Neural cell (in vitro differentiated cells): ENCODE measurements around the gene COL4A4. TPM values are rescaled to one million over a fixed set of nuclear protein-coding genes. Genes with fewer than 3 reads are reported as not detected.

ENCODE experiments used
- H2AFZ ChIP-seq: fragments of 200-600, 300-800 bp; sonication (generic), shearing (Covaris generic); 2 replicates; pipeline ENCODE4 v1.6.0; 2014; ENCODE audit warnings: low read depth, mild to moderate bottlenecking, antibody characterized with exemption, low read length, moderate library complexity
- H3F3A ChIP-seq: fragments of 200-600 bp; shearing (Covaris generic); 2 replicates; pipeline ENCODE4 v1.6.1; 2016; ENCODE audit warnings: mild to moderate bottlenecking, moderate library complexity, mixed read lengths, antibody characterized with exemption, low read length; ENCODE audit not compliant: insufficient read depth, poor library complexity, severe bottlenecking
- H3K27ac ChIP-seq: fragments of 200-600, 300-800 bp; sonication (generic), shearing (Covaris generic); 2 replicates; pipeline ENCODE4 v1.5.1; 2014; ENCODE audit warnings: mild to moderate bottlenecking, low read length, moderate library complexity
- H3K27me3 ChIP-seq: fragments of 300-800, 200-600 bp; sonication (generic), shearing (Covaris generic); 2 replicates; pipeline ENCODE4 v1.6.0; 2014; ENCODE audit warnings: mild to moderate bottlenecking, low read depth, low read length, moderate library complexity; ENCODE audit not compliant: insufficient read depth
- H3K36me3 ChIP-seq: fragments of 300-800, 200-600 bp; sonication (generic), shearing (Covaris generic); 2 replicates; pipeline ENCODE4 v1.5.1; 2014; ENCODE audit warnings: mild to moderate bottlenecking, antibody characterized with exemption, low read length, moderate library complexity; ENCODE audit not compliant: insufficient read depth
- H3K4me2 ChIP-seq: fragments of 300-800, 200-600 bp; sonication (generic), shearing (Covaris generic); 2 replicates; pipeline ENCODE4 v1.6.0; 2014; ENCODE audit warnings: mild to moderate bottlenecking, low read length
- H3K4me3 ChIP-seq: fragments of 300-800, 200-600 bp; sonication (generic), shearing (Covaris generic); 2 replicates; pipeline ENCODE4 v1.5.1; 2014; ENCODE audit warnings: mild to moderate bottlenecking, low read length, moderate library complexity
- H3K79me2 ChIP-seq: fragments of 200-600 bp; shearing (Covaris generic); replicated peaks from 2 replicates; pipeline ENCODE4 v1.6.0; 2014; ENCODE audit warnings: mild to moderate bottlenecking, low read length, moderate library complexity; ENCODE audit not compliant: insufficient read depth
- H3K9ac ChIP-seq: fragments of 300-800, 200-600 bp; sonication (generic), shearing (Covaris generic); 2 replicates; pipeline ENCODE4 v1.6.1; 2016; ENCODE audit warnings: mild to moderate bottlenecking, low read length, mixed read lengths
- H3K9me2 ChIP-seq: fragments of 200-600 bp; shearing (Covaris generic); 2 replicates; pipeline ENCODE4 v1.6.1; 2016; ENCODE audit warnings: mild to moderate bottlenecking, low read length, mixed read lengths; ENCODE audit not compliant: insufficient read depth
- H3K9me3 ChIP-seq: fragments of 200-600, 300-800 bp; sonication (generic), shearing (Covaris generic); 2 replicates; pipeline ENCODE4 v1.6.1; 2016; ENCODE audit warnings: mild to moderate bottlenecking, mixed run types, low read length, moderate library complexity, mixed read lengths
- H4K20me1 ChIP-seq: fragments of 200-600 bp; shearing (Covaris generic); 2 replicates; pipeline ENCODE4 v1.6.1; 2016; ENCODE audit warnings: mild to moderate bottlenecking, mixed run types; ENCODE audit not compliant: insufficient read depth
- CTCF ChIP-seq: fragments of 450-650 bp; IDR thresholded peaks from 2 replicates; pipeline ENCODE4 v1.5.1; 2014; ENCODE audit warnings: antibody characterized with exemption, mild to moderate bottlenecking, moderate library complexity; ENCODE audit not compliant: poor library complexity, severe bottlenecking
- EP300 ChIP-seq: fragments of 450-650 bp; conservative IDR thresholded peaks from 2 replicates; pipeline ENCODE4 v1.6.1; 2014; ENCODE audit warnings: antibody characterized with exemption, mild to moderate bottlenecking, moderate library complexity; ENCODE audit not compliant: poor library complexity, severe bottlenecking
- EZH2 ChIP-seq: fragments of 200-600, 300-800 bp; shearing (Covaris generic), sonication (generic); IDR thresholded peaks from 2 replicates; pipeline ENCODE4 v1.6.1; 2014; ENCODE audit warnings: antibody characterized with exemption, low read length, borderline replicate concordance, mild to moderate bottlenecking; ENCODE audit not compliant: insufficient read depth, poor library complexity, severe bottlenecking
- MXI1 ChIP-seq: fragments of 450-650 bp; conservative IDR thresholded peaks from 2 replicates; pipeline ENCODE4 v1.6.1; 2014; ENCODE audit warnings: antibody characterized with exemption, mild to moderate bottlenecking; ENCODE audit not compliant: poor library complexity, severe bottlenecking
- POLR2AphosphoS5 ChIP-seq: IDR thresholded peaks from 2 replicates; pipeline ENCODE4 v1.6.1; 2012
- RAD21 ChIP-seq: fragments of 450-650 bp; conservative IDR thresholded peaks from 2 replicates; pipeline ENCODE4 v1.6.1; 2014; ENCODE audit warnings: antibody characterized with exemption, mild to moderate bottlenecking, moderate library complexity
- SMC3 ChIP-seq: fragments of 450-650 bp; conservative IDR thresholded peaks from 2 replicates; pipeline ENCODE4 v1.6.1; 2014; ENCODE audit warnings: antibody characterized with exemption, mild to moderate bottlenecking, moderate library complexity; ENCODE audit not compliant: poor library complexity
- TAF1 ChIP-seq: IDR thresholded peaks from 2 replicates; pipeline ENCODE4 v1.6.1; 2012; ENCODE audit warnings: low read depth
- polyA plus RNA-seq: library from polyadenylated mRNA; depleted of rRNA; stranded (reverse); fragments of >200 nt; gene quantifications from 2 replicates; pipeline ENCODE4 v1.2.3, GENCODE V29; 2014
- TF ChIP-seq, protein P1 (sequence below): IDR thresholded peaks from 2 replicates; pipeline ENCODE4 v1.6.1; 2012; ENCODE audit warnings: borderline replicate concordance

COL4A4 gene
- polyA plus RNA-seq, 1 donor from 2014 or later: 0.35 TPM

GRCh38 chr2:227057743-227058447 is 106.1 kb downstream of the COL4A4 start:
- Histone ChIP-seq H3K9me3 (no peaks in the 10 kb centered on the region), H3K27me3 (no peaks in the 10 kb centered on the region), H4K20me1 (no peaks in the 10 kb centered on the region), H3K4me3 (no peak overlapping the region), H2AFZ (no peak overlapping the region), H3K9me2 (no peaks in the 10 kb centered on the region), H3K36me3 (no peaks in the 10 kb centered on the region), H3K4me2 (no peak overlapping the region), H3F3A (no peaks in the 10 kb centered on the region), H3K9ac (no peak overlapping the region), H3K79me2 (no peaks in the 10 kb centered on the region), H3K27ac (no peak overlapping the region)
- TF ChIP-seq POLR2AphosphoS5 (no peak), RAD21 (no peak), EP300 (no peak), TAF1 (no peak), MXI1 (no peak), CTCF (no peak), SMC3 (no peak), EZH2 (no peak)
- TF ChIP-seq, protein P1, sequence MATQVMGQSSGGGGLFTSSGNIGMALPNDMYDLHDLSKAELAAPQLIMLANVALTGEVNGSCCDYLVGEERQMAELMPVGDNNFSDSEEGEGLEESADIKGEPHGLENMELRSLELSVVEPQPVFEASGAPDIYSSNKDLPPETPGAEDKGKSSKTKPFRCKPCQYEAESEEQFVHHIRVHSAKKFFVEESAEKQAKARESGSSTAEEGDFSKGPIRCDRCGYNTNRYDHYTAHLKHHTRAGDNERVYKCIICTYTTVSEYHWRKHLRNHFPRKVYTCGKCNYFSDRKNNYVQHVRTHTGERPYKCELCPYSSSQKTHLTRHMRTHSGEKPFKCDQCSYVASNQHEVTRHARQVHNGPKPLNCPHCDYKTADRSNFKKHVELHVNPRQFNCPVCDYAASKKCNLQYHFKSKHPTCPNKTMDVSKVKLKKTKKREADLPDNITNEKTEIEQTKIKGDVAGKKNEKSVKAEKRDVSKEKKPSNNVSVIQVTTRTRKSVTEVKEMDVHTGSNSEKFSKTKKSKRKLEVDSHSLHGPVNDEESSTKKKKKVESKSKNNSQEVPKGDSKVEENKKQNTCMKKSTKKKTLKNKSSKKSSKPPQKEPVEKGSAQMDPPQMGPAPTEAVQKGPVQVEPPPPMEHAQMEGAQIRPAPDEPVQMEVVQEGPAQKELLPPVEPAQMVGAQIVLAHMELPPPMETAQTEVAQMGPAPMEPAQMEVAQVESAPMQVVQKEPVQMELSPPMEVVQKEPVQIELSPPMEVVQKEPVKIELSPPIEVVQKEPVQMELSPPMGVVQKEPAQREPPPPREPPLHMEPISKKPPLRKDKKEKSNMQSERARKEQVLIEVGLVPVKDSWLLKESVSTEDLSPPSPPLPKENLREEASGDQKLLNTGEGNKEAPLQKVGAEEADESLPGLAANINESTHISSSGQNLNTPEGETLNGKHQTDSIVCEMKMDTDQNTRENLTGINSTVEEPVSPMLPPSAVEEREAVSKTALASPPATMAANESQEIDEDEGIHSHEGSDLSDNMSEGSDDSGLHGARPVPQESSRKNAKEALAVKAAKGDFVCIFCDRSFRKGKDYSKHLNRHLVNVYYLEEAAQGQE: no peak

DNA sequence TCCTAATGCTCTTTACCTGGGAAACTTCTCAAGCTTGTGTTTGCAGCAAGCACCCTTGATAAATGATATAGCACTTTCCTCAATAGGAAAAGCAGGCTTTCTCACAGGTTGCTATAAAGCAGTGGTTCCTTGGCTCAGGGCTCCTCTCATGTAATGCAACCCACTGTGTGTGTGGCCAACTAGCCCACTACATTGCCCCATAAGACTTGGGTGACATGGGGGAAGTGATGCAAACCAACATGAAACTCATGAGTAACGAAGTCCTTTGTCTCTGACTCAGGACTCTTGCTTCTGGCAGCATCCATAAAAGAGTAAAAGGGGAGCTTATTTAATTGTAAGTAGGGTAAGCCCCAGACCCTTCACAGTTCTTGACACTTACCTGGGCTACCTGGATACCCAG is 106.9 kb downstream of the COL4A4 start:
- no peaks in the 10 kb centered on the region for H4K20me1 ChIP-seq
- H3K4me3 ChIP-seq: no peak overlapping the region
- no peaks in the 10 kb centered on the region for H3K79me2 ChIP-seq
- H2AFZ ChIP-seq: no peak overlapping the region
- no peaks in the 10 kb centered on the region for H3K36me3 ChIP-seq
- no peak overlapping the region for H3K27ac ChIP-seq
- H3K9me2 ChIP-seq: no peaks in the 10 kb centered on the region
- TF ChIP-seq EP300 (no peak), POLR2AphosphoS5 (no peak), CTCF (no peak), TAF1 (no peak), RAD21 (no peak), EZH2 (no peak)
- H3K9me3 ChIP-seq: no peaks in the 10 kb centered on the region
- no peak overlapping the region for H3K9ac ChIP-seq
- H3F3A ChIP-seq: no peaks in the 10 kb centered on the region
- no peak overlapping the region for H3K4me2 ChIP-seq
- H3K27me3 ChIP-seq: no peaks in the 10 kb centered on the region
